ENCODE data around the gene KRTAP5-1.

The KRTAP5-1 gene

DNA sequence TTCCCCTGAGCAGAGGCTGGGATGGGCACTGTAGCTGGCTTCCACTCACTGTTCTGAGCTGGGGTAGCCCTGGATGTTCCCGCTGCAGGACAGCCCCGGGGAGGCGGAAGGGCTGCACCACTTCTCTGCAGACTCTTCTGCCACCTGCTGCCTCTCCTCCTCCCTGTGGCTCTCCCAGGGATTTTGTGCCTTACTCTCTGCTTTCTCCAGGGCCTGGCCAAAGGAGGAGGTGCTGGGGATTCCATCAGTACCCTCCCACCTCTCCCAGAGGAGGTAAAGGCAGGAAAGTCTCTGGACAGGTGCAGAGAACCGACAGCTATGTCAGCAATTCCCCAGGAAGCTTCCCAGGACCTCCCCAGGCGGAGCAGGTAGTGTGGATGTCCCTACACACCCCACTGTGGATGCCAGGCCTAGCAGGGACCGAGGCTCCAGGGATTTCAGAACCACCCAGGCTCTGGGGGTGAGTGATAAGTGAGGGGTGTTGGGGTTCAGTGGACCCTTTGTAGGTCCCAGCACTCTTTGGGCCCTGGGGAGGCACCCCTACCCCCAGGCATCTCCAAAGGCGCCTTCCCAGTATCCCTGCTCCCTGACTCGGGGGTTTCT, 24.3 kb downstream of the KRTAP5-1 start:
- Histone ChIP-seq H3K9me2 (replicated peaks; ENCODE audit: insufficient read depth, low read length) (no peaks in the 10 kb centered on the region), H4K20me1 (ENCODE audit: low read depth, low read length) (no peaks in the 10 kb centered on the region), H3K36me3 (ENCODE audit: low read length) (no peaks in the 10 kb centered on the region), H3K27me3 (ENCODE audit: low read length) (no peaks in the 10 kb centered on the region), H3K9me3 (ENCODE audit: insufficient read depth, low read length) (no peaks in the 10 kb centered on the region), H3K27ac (ENCODE audit: low read depth, low read length) (no peak overlapping the region), H3K4me2 (ENCODE audit: low read depth, low read length, poor library complexity, severe bottlenecking) (no peak overlapping the region), H3K4me3 (ENCODE audit: insufficient read depth, low read length, poor library complexity, severe bottlenecking) (no peak overlapping the region), H3F3A (ENCODE audit: insufficient read depth) (no peaks in the 10 kb centered on the region), H2AFZ (ENCODE audit: low read depth, low read length, severe bottlenecking) (no peak overlapping the region), H3K9ac (ENCODE audit: low read length) (no peak overlapping the region), H3K79me2 (ENCODE audit: insufficient read depth, low read length) (no peaks in the 10 kb centered on the region)
- TF ChIP-seq EZH2phosphoT487 (conservative IDR thresholded peaks at IDR 0.05; ENCODE audit: low read length) = no peak
- TF ChIP-seq, protein P1, sequence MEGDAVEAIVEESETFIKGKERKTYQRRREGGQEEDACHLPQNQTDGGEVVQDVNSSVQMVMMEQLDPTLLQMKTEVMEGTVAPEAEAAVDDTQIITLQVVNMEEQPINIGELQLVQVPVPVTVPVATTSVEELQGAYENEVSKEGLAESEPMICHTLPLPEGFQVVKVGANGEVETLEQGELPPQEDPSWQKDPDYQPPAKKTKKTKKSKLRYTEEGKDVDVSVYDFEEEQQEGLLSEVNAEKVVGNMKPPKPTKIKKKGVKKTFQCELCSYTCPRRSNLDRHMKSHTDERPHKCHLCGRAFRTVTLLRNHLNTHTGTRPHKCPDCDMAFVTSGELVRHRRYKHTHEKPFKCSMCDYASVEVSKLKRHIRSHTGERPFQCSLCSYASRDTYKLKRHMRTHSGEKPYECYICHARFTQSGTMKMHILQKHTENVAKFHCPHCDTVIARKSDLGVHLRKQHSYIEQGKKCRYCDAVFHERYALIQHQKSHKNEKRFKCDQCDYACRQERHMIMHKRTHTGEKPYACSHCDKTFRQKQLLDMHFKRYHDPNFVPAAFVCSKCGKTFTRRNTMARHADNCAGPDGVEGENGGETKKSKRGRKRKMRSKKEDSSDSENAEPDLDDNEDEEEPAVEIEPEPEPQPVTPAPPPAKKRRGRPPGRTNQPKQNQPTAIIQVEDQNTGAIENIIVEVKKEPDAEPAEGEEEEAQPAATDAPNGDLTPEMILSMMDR (IDR thresholded peaks at IDR 0.05; ENCODE audit: insufficient read depth, low read length, poor library complexity, severe bottlenecking) = no peak

DNA sequence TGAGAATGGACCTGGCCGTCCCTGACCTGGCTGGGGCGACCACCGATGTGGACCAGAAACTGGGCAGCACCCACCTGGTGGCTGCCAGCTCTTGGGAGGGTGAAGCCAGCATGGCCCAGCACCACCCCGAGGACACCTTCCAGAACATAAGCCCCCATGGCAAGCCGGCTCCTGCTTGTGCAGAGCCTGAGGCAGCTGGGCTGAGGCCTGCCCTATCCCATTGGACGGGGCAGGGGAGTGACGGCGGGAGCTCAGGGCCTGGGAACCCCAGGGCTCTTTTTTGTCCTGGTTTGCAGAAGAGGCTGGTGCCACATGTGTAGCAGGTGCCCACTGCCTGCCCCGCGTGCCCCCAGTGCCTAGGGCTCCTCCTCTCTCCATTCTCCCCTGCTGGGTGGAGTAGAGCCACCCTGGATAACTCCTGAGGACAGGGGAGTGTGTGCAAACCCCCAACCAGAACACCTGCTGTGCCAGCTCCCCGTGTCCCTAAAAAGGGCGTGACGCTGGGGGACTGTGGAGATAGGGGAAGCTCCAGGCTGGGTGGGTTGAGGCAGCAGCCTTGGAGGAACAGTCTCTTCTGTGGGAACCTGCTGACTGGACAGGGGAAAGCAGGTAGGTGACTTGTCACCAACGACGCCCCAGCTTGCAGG, 25.0 kb downstream of the KRTAP5-1 start:
- no peak overlapping the region for H3K27ac ChIP-seq (ENCODE audit: low read depth, low read length)
- H3K27me3 ChIP-seq (ENCODE audit: low read length) = no peaks in the 10 kb centered on the region
- no peaks in the 10 kb centered on the region for H3K9me2 ChIP-seq (replicated peaks; ENCODE audit: insufficient read depth, low read length)
- no peak overlapping the region for H3K9ac ChIP-seq (ENCODE audit: low read length)
- H3K4me2 ChIP-seq (ENCODE audit: low read depth, low read length, poor library complexity, severe bottlenecking) = no peak overlapping the region
- H4K20me1 ChIP-seq (ENCODE audit: low read depth, low read length) = no peaks in the 10 kb centered on the region
- H2AFZ ChIP-seq (ENCODE audit: low read depth, low read length, severe bottlenecking) = no peak overlapping the region
- H3K36me3 ChIP-seq (ENCODE audit: low read length) = no peaks in the 10 kb centered on the region
- no peak overlapping the region for H3K4me3 ChIP-seq (ENCODE audit: insufficient read depth, low read length, poor library complexity, severe bottlenecking)
- H3K79me2 ChIP-seq (ENCODE audit: insufficient read depth, low read length) = no peaks in the 10 kb centered on the region
- H3F3A ChIP-seq (ENCODE audit: insufficient read depth) = no peaks in the 10 kb centered on the region
- TF ChIP-seq EZH2phosphoT487 (conservative IDR thresholded peaks at IDR 0.05; ENCODE audit: low read length) = no peak
- TF ChIP-seq, protein P1 (IDR thresholded peaks at IDR 0.05; ENCODE audit: insufficient read depth, low read length, poor library complexity, severe bottlenecking) = no peak
- H3K9me3 ChIP-seq (ENCODE audit: insufficient read depth, low read length) = no peaks in the 10 kb centered on the region

- no peak overlapping the region for H2AFZ ChIP-seq (ENCODE audit: low read depth, low read length, severe bottlenecking)
- no peak for TF ChIP-seq EZH2phosphoT487 (conservative IDR thresholded peaks at IDR 0.05; ENCODE audit: low read length)
- TF ChIP-seq, protein P1 (IDR thresholded peaks at IDR 0.05; ENCODE audit: insufficient read depth, low read length, poor library complexity, severe bottlenecking) = no peak
- H3K79me2 ChIP-seq (ENCODE audit: insufficient read depth, low read length) = no peaks in the 10 kb centered on the region
- no peak overlapping the region for H3K4me2 ChIP-seq (ENCODE audit: low read depth, low read length, poor library complexity, severe bottlenecking)
- H3K27ac ChIP-seq (ENCODE audit: low read depth, low read length) = no peak overlapping the region
- no peak overlapping the region for H3K9ac ChIP-seq (ENCODE audit: low read length)
- H3K4me3 ChIP-seq (ENCODE audit: insufficient read depth, low read length, poor library complexity, severe bottlenecking) = no peak overlapping the region
- H3K36me3 ChIP-seq (ENCODE audit: low read length) = no peaks in the 10 kb centered on the region
- H3K27me3 ChIP-seq (ENCODE audit: low read length) = no peaks in the 10 kb centered on the region
- no peaks in the 10 kb centered on the region for H4K20me1 ChIP-seq (ENCODE audit: low read depth, low read length)
- no peaks in the 10 kb centered on the region for H3K9me3 ChIP-seq (ENCODE audit: insufficient read depth, low read length)
- H3K9me2 ChIP-seq (replicated peaks; ENCODE audit: insufficient read depth, low read length) = no peaks in the 10 kb centered on the region
- H3F3A ChIP-seq (ENCODE audit: insufficient read depth) = no peaks in the 10 kb centered on the region
Measured at GRCh38 chr11:1559111-1559951, 25.8 kb downstream of the KRTAP5-1 start.
